Transverse colon (tissue), 4 donors: ENCODE results near the gene NFIA.

Experiments used
- CTCF ChIP-seq, 5 experiments: fragments of 200-600 bp in 3 of 5; fragments of 450-650 bp in 2 of 5; sonication (generic) in 3 of 5; IDR thresholded peaks; 1 replicate in 2 of 5; 2 replicates in 3 of 5; pipeline ENCODE4 v1.5.1; 2016 to 2017; ENCODE audit warnings: antibody characterized with exemption in 5 of 5, inconsistent platforms in 3 of 5, mild to moderate bottlenecking in 2 of 5, moderate library complexity in 1 of 5
- POLR2AphosphoS5 ChIP-seq, 3 donors: sonication (generic); formaldehyde crosslinking; IDR thresholded peaks; one replicate each; pipeline ENCODE4 v1.6.1; 2016; ENCODE audit warnings: antibody characterized with exemption in 3 of 3

GRCh38 chr1:61253912-61254633 lies 171.7 kb downstream of the NFIA start:
- TF ChIP-seq POLR2AphosphoS5 (IDR thresholded peaks at IDR 0.05) (no peak), CTCF (IDR thresholded peaks at IDR 0.05) (no peak)
